ENCODE results near the gene P2RX6. TPM values are rescaled to one million over a fixed set of nuclear protein-coding genes. Genes with fewer than 3 reads are reported as not detected.

The P2RX6 gene
- total and polyA plus RNA-seq, 9 of the 15 experiments (the other 6 are each of a cell fraction or from before 2014, with no cell fraction given): 0.01 to 3.9 (median 1.5) TPM; not detected in 1

DNA sequence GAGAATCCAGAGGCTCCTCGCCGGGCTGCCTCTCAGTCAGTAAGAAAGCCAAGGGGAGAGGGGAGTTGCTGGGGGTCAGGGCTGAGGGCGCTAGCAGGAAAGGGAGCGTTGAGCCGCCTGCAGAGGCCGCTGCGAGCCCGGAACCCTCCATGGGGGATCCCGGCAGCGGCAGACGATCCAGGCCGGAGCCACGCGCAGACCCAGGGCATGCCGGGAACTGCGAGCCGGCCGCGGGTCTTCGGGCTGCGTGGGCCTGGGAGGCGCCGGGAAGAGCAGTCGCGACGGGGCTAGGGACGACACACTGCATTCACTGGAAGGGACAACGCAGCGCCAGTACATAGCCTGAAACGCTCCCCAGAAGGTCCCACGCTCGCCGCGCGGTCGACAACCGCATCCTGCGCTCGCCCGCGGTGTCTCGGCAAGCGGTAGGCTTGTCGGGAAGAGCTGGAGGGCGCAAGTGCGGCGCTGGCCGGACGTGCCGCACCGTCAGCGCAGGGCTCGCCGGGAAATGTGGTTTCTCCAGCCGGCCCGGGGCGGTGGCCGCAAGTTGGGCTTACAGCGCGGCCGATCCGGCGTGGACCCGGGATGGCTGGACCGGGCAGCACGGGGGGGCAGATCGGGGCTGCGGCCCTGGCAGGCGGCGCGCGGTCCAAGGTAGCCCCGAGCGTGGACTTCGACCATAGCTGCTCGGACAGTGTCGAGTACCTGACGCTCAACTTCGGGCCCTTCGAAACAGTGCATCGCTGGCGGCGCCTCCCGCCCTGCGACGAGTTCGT, 33.0 kb upstream of the P2RX6 start, which contains the start of gene LZTR1 (continued):
- TF ChIP-seq ZNF445 (CRISPR knock-in tag; IDR thresholded peaks at IDR 0.05; ENCODE audit: low read depth) (0 out of 2 replicates have a peak, but pooled peaks have one; percentile 81), TCF7 (IDR thresholded peaks at IDR 0.05; ENCODE audit: borderline replicate concordance) (no peak), HSF4 (CRISPR knock-in tag; IDR thresholded peaks at IDR 0.05; ENCODE audit: borderline replicate concordance) (no peak), MXI1 (IDR thresholded peaks at IDR 0.05; ENCODE audit: low read depth, low read length) (peak; percentile 90), RAD21 (CRISPR knock-in tag; conservative IDR thresholded peaks at IDR 0.05 in 1 of 2, IDR thresholded peaks at IDR 0.05 in 1 of 2) (peak; percentile 97), TAF7 (tag; IDR thresholded peaks at IDR 0.05) (peak; percentile 92), ZNF561 (CRISPR knock-in tag; conservative IDR thresholded peaks at IDR 0.05) (0 out of 2 replicates have a peak, but pooled peaks have one; percentile 71), ZNF239 (CRISPR knock-in tag; IDR thresholded peaks at IDR 0.05) (peak; percentile 87; the same call in 1 of the 2 replicates), ZNF75A (CRISPR knock-in tag; IDR thresholded peaks at IDR 0.05) (peak; percentile 85), SRF (CRISPR knock-in tag; IDR thresholded peaks at IDR 0.05) (peak in 1 of 2 experiments; percentile 72; a peak in 1 of 4 replicates), WHSC1 (IDR thresholded peaks at IDR 0.05; ENCODE audit: low read length) (peak; percentile 83), ZKSCAN1 (IDR thresholded peaks at IDR 0.05; ENCODE audit: low read depth, low read length) (peak; percentile 92), DIDO1 (tag; IDR thresholded peaks at IDR 0.05; ENCODE audit: low read depth) (peak; percentile 98), CHD4 (IDR thresholded peaks at IDR 0.05; ENCODE audit: insufficient read depth, insufficient replicate concordance, low read depth, low read length, poor library complexity, severe bottlenecking) (peak; percentile 5), ZNF253 (CRISPR knock-in tag; conservative IDR thresholded peaks at IDR 0.05) (peak; percentile 89), ZNF134 (CRISPR knock-in tag; conservative IDR thresholded peaks at IDR 0.05) (peak; percentile 88), KDM5B (IDR thresholded peaks at IDR 0.05; ENCODE audit: insufficient replicate concordance, low read depth, low read length) (peak; percentile 100), CCNT2 (IDR thresholded peaks at IDR 0.05; ENCODE audit: borderline replicate concordance, extremely low read depth, insufficient read length, low read depth, low read length) (no peak), HDAC8 (tag; IDR thresholded peaks at IDR 0.05) (peak; percentile 99), TARDBP (IDR thresholded peaks at IDR 0.05) (no peak), EP400 (IDR thresholded peaks at IDR 0.05) (no peak)
- TF ChIP-seq, protein P1, sequence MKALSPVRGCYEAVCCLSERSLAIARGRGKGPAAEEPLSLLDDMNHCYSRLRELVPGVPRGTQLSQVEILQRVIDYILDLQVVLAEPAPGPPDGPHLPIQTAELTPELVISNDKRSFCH (CRISPR knock-in tag; IDR thresholded peaks at IDR 0.05): no peak
- TF ChIP-seq, protein P1 (tag; IDR thresholded peaks at IDR 0.05): peak; percentile 100
- TF ChIP-seq, protein P2, sequence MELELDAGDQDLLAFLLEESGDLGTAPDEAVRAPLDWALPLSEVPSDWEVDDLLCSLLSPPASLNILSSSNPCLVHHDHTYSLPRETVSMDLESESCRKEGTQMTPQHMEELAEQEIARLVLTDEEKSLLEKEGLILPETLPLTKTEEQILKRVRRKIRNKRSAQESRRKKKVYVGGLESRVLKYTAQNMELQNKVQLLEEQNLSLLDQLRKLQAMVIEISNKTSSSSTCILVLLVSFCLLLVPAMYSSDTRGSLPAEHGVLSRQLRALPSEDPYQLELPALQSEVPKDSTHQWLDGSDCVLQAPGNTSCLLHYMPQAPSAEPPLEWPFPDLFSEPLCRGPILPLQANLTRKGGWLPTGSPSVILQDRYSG (tag; conservative IDR thresholded peaks at IDR 0.05; ENCODE audit: low read depth): no peak
- TF ChIP-seq, protein P3, sequence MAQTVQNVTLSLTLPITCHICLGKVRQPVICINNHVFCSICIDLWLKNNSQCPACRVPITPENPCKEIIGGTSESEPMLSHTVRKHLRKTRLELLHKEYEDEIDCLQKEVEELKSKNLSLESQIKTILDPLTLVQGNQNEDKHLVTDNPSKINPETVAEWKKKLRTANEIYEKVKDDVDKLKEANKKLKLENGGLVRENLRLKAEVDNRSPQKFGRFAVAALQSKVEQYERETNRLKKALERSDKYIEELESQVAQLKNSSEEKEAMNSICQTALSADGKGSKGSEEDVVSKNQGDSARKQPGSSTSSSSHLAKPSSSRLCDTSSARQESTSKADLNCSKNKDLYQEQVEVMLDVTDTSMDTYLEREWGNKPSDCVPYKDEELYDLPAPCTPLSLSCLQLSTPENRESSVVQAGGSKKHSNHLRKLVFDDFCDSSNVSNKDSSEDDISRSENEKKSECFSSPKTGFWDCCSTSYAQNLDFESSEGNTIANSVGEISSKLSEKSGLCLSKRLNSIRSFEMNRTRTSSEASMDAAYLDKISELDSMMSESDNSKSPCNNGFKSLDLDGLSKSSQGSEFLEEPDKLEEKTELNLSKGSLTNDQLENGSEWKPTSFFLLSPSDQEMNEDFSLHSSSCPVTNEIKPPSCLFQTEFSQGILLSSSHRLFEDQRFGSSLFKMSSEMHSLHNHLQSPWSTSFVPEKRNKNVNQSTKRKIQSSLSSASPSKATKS (CRISPR knock-in tag; IDR thresholded peaks at IDR 0.05): peak; percentile 88

Measured in K562 (cell line).